Measurements from ENCODE around the gene BAIAP2. TPM values are rescaled to one million over a fixed set of nuclear protein-coding genes. Genes with fewer than 3 reads are reported as not detected.

The BAIAP2 gene
- total and polyA plus RNA-seq, 2 of the 13 experiments (the other 11 are each of a cell fraction or from before 2014, with no cell fraction given), result 22.5 to 24.0 TPM

GRCh38 chr17:80990921-80991644, 43.9 kb upstream of the BAIAP2 start (continued):
- TF ChIP-seq REPIN1 (CRISPR knock-in tag; IDR thresholded peaks at IDR 0.05; ENCODE audit: borderline replicate concordance, low read depth), result peak; percentile 7; the same call in 1 of the 2 replicates
- peak; percentile 37; the same call in 1 of the 2 replicates for TF ChIP-seq HDAC2 (CRISPR knock-in tag; IDR thresholded peaks at IDR 0.05)
- peak; percentile 73 for TF ChIP-seq ZMYM3 (CRISPR knock-in tag; IDR thresholded peaks at IDR 0.05)
- no peak for TF ChIP-seq DDIT3 (CRISPR knock-in tag; IDR thresholded peaks at IDR 0.05)
- no peak for TF ChIP-seq ZNF33B (CRISPR knock-in tag; IDR thresholded peaks at IDR 0.05)
- TF ChIP-seq SOX13 (IDR thresholded peaks at IDR 0.05), result no peak
- peak in 1 of 2 experiments; percentile 44; a peak in 2 of 4 replicates for TF ChIP-seq SOX13 (CRISPR knock-in tag; conservative IDR thresholded peaks at IDR 0.05 in 1 of 2, IDR thresholded peaks at IDR 0.05 in 1 of 2)
- no peak for TF ChIP-seq ZNF256 (CRISPR knock-in tag; conservative IDR thresholded peaks at IDR 0.05)
- TF ChIP-seq, protein P1, sequence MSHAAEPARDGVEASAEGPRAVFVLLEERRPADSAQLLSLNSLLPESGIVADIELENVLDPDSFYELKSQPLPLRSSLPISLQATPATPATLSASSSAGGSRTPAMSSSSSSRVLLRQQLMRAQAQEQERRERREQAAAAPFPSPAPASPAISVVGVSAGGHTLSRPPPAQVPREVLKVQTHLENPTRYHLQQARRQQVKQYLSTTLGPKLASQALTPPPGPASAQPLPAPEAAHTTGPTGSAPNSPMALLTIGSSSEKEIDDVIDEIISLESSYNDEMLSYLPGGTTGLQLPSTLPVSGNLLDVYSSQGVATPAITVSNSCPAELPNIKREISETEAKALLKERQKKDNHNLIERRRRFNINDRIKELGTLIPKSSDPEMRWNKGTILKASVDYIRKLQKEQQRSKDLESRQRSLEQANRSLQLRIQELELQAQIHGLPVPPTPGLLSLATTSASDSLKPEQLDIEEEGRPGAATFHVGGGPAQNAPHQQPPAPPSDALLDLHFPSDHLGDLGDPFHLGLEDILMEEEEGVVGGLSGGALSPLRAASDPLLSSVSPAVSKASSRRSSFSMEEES (CRISPR knock-in tag; IDR thresholded peaks at IDR 0.05), result peak; percentile 6; the same call in 1 of the 2 replicates
- TF ChIP-seq ZNF672 (CRISPR knock-in tag; IDR thresholded peaks at IDR 0.05), result no peak
- TF ChIP-seq, protein P2, sequence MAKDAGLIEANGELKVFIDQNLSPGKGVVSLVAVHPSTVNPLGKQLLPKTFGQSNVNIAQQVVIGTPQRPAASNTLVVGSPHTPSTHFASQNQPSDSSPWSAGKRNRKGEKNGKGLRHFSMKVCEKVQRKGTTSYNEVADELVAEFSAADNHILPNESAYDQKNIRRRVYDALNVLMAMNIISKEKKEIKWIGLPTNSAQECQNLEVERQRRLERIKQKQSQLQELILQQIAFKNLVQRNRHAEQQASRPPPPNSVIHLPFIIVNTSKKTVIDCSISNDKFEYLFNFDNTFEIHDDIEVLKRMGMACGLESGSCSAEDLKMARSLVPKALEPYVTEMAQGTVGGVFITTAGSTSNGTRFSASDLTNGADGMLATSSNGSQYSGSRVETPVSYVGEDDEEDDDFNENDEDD (CRISPR knock-in tag; IDR thresholded peaks at IDR 0.05; ENCODE audit: borderline replicate concordance), result no peak
- TF ChIP-seq NFKB2 (CRISPR knock-in tag; IDR thresholded peaks at IDR 0.05; ENCODE audit: borderline replicate concordance), result no peak; the same call in 1 of the 2 replicates
- TF ChIP-seq RFXAP (CRISPR knock-in tag; IDR thresholded peaks at IDR 0.05; ENCODE audit: borderline replicate concordance), result no peak
- 0 out of 2 replicates have a peak, but pooled peaks have one; percentile 18 for TF ChIP-seq MYC (CRISPR knock-in tag; IDR thresholded peaks at IDR 0.05; ENCODE audit: borderline replicate concordance)
- 0 out of 2 replicates have a peak, but pooled peaks have one; percentile 23 for TF ChIP-seq KMT2A (CRISPR knock-in tag; IDR thresholded peaks at IDR 0.05)
- TF ChIP-seq ADNP (CRISPR knock-in tag; IDR thresholded peaks at IDR 0.05), result no peak
- TF ChIP-seq, protein P3, sequence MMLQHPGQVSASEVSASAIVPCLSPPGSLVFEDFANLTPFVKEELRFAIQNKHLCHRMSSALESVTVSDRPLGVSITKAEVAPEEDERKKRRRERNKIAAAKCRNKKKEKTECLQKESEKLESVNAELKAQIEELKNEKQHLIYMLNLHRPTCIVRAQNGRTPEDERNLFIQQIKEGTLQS (CRISPR knock-in tag; IDR thresholded peaks at IDR 0.05), result no peak
- TF ChIP-seq ARNT (IDR thresholded peaks at IDR 0.05), result no peak
- TF ChIP-seq ONECUT2 (CRISPR knock-in tag; IDR thresholded peaks at IDR 0.05), result no peak
- TF ChIP-seq ZNF44 (CRISPR knock-in tag; IDR thresholded peaks at IDR 0.05), result no peak
- peak; percentile 72 for TF ChIP-seq NR2F2 (IDR thresholded peaks at IDR 0.05; ENCODE audit: borderline replicate concordance, low read depth)
- TF ChIP-seq EP300 (IDR thresholded peaks at IDR 0.05; ENCODE audit: low read depth in 2 of 2, low read length in 2 of 2), result peak in 1 of 2 experiments; percentile 29; a peak in 1 of 4 replicates
- no peak for TF ChIP-seq EP300 (CRISPR knock-in tag; IDR thresholded peaks at IDR 0.05; ENCODE audit: borderline replicate concordance)
- TF ChIP-seq ZNF234 (CRISPR knock-in tag; conservative IDR thresholded peaks at IDR 0.05), result no peak
- no peak for TF ChIP-seq CAMTA2 (CRISPR knock-in tag; IDR thresholded peaks at IDR 0.05; ENCODE audit: borderline replicate concordance)
- TF ChIP-seq DR1 (CRISPR knock-in tag; IDR thresholded peaks at IDR 0.05), result no peak
- TF ChIP-seq SMAD9 (CRISPR knock-in tag; IDR thresholded peaks at IDR 0.05), result no peak
